Right lung (tissue), 5 donors: ENCODE data around the gene DIDO1. TPM values are rescaled to one million over a fixed set of nuclear protein-coding genes. Genes with fewer than 3 reads are reported as not detected.

Experiments used
- DNase-seq, 2 donors: peaks; one replicate each; pipeline ENCODE4 v3.0.0-alpha.2; 2013
- polyA plus RNA-seq, 5 donors: library from polyadenylated mRNA; unstranded; fragments of 120-200 nt; gene quantifications; one replicate each; pipeline versions ENCODE4 v1.2.1 to v1.2.3, GENCODE V29; 2013; ENCODE audit warnings: inconsistent platforms in 1 of 5, low replicate concordance in 1 of 5; ENCODE audit not compliant: insufficient read length in 5 of 5, insufficient read depth in 1 of 5

Gene DIDO1
- polyA plus RNA-seq, 5 donors: 55.9 to 61.5 (median 58.6) TPM

GRCh38 chr20:62898093-62898964, 28.0 kb downstream of the DIDO1 start:
- no peak for DNase-seq

GRCh38 chr20:62897666-62898065, 28.6 kb downstream of the DIDO1 start:
- DNase-seq: no peak

GRCh38 chr20:62896526-62896925, 29.8 kb downstream of the DIDO1 start:
- DNase-seq: no peak

GRCh38 chr20:62895539-62895938, 30.8 kb downstream of the DIDO1 start:
- DNase-seq: no peak

GRCh38 chr20:62894261-62894660, 32.0 kb downstream of the DIDO1 start:
- no peak for DNase-seq

GRCh38 chr20:62893700-62894099, 32.6 kb downstream of the DIDO1 start:
- DNase-seq: no peak

- no peak for DNase-seq
Measured at GRCh38 chr20:62892348-62893304, 33.7 kb downstream of the DIDO1 start.

- no peak for DNase-seq
Measured at GRCh38 chr20:62891111-62891510, 35.2 kb downstream of the DIDO1 start.

GRCh38 chr20:62890444-62890843, 35.9 kb downstream of the DIDO1 start:
- no peak for DNase-seq

GRCh38 chr20:62889871-62890270, 36.4 kb downstream of the DIDO1 start:
- no peak for DNase-seq

GRCh38 chr20:62889411-62889810, 36.9 kb downstream of the DIDO1 start:
- DNase-seq: no peak

GRCh38 chr20:62888910-62889309, 37.4 kb downstream of the DIDO1 start:
- no peak for DNase-seq

- no peak for DNase-seq
Measured at GRCh38 chr20:62888406-62888805, 37.9 kb downstream of the DIDO1 start.

- DNase-seq: no peak
Measured at GRCh38 chr20:62887860-62888239, 38.5 kb downstream of the DIDO1 start.

GRCh38 chr20:62887152-62887859, 39.0 kb downstream of the DIDO1 start:
- no peak for DNase-seq

GRCh38 chr20:62886709-62887058, 39.6 kb downstream of the DIDO1 start:
- DNase-seq: no peak

GRCh38 chr20:62885896-62886708, 40.2 kb downstream of the DIDO1 start:
- no peak for DNase-seq

- no peak for DNase-seq
Measured at GRCh38 chr20:62885046-62885895, 41.0 kb downstream of the DIDO1 start.

GRCh38 chr20:62884556-62884955, 41.7 kb downstream of the DIDO1 start:
- DNase-seq: no peak

- DNase-seq: no peak
Measured at GRCh38 chr20:62882426-62882825, 43.9 kb downstream of the DIDO1 start.
